Stimulated activated CD8-positive, alpha-beta memory T cell treated with anti-CD3 and anti-CD28 coated beads, Interleukin-12 subunit alpha, Interleukin-12 subunit beta, amount 100 ng/mL, for 1 hour (primary cell): Measurements from ENCODE around the gene GABBR1.

Source experiments
- DNase-seq: peaks from one replicate; pipeline ENCODE4 v3.0.0-alpha.2; 2020; ENCODE audit warnings: low read depth

GABBR1 gene

DNA sequence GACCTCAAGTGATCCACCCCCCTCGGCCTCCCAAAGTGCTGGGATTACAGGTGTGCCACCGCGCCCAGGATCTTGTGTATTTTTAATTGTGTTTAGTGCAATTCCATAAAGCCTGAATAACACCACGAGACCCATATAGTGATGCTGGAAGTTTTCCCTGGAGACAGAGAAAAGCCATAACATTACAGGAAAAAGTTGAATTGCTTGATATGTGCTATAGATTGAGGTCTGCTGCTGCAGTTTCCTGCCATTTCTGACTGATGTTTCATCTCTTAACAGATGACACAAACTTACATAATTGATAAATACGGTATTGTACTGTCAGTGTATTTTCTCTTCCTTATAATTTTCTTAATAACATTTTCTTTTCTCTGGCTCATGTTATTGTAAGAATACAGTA, 66.1 kb downstream of the GABBR1 start:
- DNase-seq = no peak

DNA sequence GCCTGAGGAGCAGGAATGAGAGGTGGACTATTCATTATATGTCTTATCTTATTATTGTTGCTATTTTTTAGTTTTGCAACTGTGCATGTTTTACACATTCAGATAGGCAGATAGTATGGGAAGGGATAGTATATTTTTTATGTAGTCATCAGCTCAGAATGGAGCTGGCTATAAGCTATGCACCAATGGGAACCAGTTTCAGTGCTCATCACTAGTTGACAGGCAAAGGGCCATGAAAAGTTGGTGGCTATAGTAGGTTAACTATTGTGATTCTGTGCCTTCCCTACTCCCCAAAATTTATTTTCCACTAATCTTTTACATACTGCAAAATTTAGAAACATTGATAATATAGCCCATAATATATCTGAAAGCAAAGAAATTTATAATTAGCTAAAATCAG, 68.1 kb downstream of the GABBR1 start:
- no peak for DNase-seq

GRCh38 chr6:29563435-29563965, 69.5 kb downstream of the GABBR1 start:
- DNase-seq = no peak

- DNase-seq = no peak
Observed at GRCh38 chr6:29561606-29562181, 71.3 kb downstream of the GABBR1 start.

DNA sequence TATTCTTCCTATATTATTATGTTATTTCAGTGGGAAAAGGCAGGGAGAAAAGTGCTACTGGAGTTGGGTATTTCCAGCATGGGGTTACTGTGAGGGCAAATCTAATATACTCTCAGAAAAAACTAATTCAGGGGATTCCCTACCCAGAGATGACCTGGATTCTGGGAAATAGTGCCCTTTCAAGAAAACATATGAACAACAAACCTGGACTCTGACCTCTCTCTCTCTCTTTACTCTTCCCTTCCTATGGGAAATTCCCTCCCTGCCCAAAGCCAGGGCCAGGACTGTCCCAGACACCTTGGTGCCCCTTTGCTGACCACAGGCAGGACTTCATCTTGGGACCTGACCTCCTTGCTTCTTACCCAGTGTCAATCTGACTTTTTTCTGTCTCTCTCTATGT, 71.9 kb downstream of the GABBR1 start:
- no peak for DNase-seq

DNA sequence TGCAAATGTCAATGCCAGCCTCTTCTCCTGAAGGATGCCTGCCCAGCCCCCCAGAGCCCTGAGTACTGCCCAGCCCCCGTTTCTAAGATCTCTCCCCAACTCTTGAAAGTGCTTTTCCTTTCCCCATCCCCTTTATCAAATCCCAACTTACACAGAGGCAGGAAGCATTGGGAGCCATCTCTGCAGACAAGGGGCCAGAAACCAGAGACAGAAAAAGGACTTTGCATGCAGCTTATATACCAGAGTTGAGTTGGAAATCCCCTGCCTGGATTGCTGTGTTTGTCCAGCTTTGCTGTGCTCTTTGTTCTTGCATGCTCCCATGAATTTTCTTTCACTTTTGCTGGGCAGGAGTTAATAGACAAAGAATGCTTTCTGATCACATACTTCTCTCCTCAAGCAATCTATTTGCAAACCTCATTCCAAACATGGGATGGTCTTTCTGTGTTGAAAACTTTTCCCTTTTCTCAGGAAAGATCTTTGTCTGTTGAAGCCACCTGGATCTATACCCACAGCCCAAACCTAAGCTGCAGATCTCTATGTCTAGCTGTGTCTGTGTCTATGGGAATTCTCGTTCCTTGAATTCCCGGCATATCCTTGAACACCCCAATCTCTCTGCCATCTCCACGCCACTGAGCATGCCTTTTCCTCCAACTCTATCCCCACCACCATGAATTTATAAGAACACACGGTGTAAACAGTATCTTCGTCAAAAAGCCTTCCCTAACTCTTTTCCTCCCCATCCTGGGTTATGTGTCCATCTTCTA, 73.3 kb downstream of the GABBR1 start, which contains the start of gene UBD:
Gene UBD, minus strand, starts transcription at position 209 of the 764 bp plus-strand sequence. Its CDS starts 31 bp downstream, at position 178.
- no peak for DNase-seq

GRCh38 chr6:29558439-29559079, 74.4 kb downstream of the GABBR1 start:
- no peak for DNase-seq

DNA sequence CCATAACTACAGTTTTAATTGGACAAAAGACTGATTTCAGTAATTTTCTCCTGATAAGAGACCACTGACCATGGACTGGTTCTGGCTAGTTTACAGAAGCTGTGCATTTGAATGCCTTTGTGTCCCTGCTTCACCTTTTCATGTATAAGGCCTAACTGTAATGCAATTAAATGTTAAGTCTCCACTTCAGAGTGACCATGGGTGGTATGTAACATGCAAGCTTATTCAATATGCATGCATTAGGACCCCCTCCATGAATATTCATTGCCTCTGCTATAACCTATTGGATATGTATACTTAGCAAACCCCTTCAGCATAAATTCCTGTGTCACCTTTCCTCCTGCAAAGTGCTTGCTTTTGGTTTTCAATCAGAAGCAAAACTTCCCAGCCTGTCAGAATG, 75.7 kb downstream of the GABBR1 start:
- no peak for DNase-seq

GRCh38 chr6:29554764-29555163, 78.2 kb downstream of the GABBR1 start:
- no peak for DNase-seq

GRCh38 chr6:29553268-29554057, 79.5 kb downstream of the GABBR1 start:
- no peak for DNase-seq

- DNase-seq = no peak
Observed at GRCh38 chr6:29552512-29553051, 80.4 kb downstream of the GABBR1 start.

DNA sequence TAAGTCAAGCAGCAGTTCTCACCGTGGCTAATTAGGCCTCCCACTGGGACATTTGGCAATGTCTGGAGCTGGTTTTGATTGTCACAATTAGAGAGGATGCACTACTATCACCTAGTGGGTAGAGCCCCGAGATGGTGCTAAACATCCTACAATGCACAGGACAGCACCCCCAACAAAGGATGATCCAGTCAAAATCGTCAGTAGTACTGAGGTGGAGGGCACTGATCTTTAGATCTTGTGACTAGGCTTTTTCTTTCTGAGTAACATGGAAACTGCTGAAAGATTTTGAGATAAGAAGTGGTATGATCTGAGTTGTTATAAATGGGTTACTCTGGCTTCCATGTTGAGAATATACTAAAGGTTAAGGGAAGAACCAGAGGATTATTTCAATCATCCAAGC, 85.4 kb downstream of the GABBR1 start:
- no peak for DNase-seq

DNA sequence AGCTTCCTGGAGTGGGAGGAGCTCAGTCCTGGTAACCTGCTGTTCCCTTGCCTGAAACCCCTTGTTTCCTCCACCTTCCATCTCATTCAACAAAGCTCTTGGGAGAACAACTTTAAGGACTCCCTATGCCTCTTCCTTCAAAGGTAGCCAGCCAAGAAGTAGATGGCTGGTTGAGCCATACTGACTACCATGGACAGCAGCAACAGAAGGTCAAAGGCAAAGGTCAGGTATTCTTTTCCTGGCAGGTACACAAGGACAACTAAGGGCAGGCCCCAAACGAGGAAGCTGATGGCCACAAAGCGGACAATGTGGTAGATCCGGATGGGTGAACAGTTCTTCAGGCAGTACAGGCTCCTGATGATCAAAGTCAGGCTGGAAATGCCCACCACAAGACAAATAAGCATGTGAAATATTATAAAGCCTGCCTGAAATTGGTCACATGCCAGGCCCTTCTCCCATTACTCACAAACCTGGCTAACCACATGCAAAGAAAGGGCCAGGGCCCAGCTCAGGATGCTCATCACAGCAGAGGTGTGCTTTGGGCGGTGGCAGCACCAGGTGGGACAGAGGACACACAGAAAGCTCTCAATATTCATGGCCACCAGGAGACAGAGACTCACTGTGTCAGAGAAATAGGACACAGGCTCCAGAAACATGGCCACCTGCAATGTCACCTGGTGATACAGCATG, 95.1 kb downstream of the GABBR1 start:
- DNase-seq = no peak

DNA sequence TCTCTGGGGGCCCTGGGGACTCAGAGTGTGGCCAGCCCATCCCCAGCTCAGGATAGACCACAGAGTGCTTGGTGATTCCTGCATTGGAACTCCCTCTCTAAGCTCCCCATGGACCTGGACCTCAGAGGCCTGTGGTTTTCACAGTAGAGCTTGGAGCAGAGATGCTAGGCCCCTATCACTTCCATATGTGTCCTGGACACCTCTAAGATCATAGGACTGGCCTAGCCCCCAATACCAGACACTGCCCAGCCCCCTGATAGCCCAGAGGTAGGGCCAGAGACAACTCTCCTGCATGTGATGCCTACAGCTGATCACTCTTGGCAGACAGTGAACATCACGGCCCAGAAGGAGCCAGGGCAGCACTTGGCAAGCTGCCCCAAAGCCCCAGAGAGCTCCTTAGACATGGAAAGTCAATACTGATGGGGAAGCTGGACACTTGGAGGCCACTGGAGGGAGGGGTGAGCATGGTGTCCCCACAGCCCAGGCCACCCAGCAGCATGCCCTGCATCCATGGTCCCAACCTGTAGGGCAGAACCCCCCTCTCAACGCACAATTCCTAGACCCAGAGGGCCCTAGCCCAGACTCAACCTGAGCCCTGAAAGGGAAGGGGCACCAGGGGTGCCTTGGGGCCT, 100.5 kb downstream of the GABBR1 start:
- DNase-seq = no peak

DNA sequence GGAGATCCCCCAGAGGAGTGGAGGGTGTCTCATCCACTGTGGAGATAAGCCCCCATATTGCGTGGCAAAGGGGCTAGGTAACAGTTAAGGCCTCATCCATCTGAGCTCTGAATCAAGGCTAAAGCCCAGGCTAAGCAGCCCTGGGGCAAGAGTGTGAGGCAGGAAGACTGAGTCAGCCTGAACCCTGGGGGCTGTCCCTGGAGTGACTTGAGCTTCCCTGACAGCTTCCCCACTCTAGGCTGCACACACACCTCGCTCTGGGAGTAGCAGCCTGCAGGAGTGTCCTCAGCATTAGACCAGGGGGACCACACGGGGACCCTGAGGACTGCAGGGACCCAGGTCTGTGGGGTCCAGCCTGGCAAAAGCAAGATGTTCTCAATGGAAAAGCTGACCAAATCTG, 101.3 kb downstream of the GABBR1 start:
- DNase-seq = no peak

GRCh38 chr6:29530671-29531310, 102.2 kb downstream of the GABBR1 start:
- DNase-seq = no peak

GRCh38 chr6:29529956-29530355, 103.0 kb downstream of the GABBR1 start:
- no peak for DNase-seq

DNA sequence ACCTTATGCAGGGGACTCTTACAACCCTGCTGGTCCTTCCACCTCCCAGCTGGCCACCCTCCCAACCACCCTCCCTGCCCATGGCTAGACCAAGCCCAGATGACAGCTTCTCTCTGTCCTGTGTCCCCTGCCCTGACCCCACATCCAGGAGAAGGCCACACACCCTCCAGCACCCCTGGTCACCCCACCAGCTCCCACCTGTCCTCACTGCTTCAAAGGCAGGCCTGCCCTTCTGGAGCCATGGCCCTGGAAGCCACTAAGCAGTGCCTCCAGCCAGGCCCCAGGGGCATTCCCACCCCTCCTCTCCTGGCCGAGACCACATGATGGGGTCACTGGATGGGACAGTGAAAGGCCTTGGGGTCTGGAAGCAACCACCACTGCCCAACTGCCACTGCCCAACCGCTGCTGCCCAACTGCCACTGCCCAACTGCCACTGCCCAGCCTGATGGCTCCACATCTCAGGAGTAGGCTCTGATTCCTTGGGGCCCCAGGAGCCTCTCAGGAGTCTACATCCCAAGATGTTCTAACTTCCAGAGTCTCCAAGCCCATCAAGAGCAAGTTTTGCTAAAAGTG, 103.9 kb downstream of the GABBR1 start:
- DNase-seq = no peak

DNA sequence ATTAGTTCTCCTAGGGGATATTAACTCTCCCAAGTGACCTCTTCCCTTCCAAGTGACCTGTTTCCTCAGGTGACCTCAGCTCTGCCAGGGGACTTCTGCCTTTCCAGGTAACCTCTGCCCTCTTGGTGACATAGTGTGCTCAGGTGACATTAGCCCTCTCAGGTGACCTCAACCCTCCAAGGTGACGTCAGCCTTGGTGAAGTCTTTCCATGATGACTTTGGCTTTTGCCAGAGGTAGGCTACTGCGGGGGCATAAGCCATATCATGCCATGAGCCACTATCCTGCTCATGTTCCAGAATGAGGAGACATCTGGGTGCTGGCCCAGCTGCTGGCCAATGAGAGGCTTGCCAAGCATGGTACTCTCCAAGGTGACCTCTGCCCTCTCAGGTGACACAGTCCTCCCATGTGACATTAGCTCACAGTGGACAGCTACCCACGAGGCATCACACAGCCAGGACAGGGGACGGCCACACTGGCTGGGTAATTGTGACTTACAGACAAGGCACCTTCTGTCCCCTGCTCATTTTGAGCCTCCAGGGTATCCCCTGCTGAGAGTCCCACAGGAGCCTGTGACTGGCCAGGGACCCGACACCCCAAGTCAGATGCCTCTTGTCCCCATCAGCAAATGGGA, 104.6 kb downstream of the GABBR1 start:
- DNase-seq = no peak

- DNase-seq = no peak
Observed at GRCh38 chr6:29527564-29527963, 105.4 kb downstream of the GABBR1 start.
